Caco-2 (cell line): Measurements from ENCODE around the gene CLEC1B. TPM values are rescaled to one million over a fixed set of nuclear protein-coding genes. Genes with fewer than 3 reads are reported as not detected.

Experiments
- BruUV-seq: library from RNA; stranded (reverse); fragments of 400-500 nt; replicated peaks from 2 replicates; lab custom pipeline; 2021; lab: Mats Ljungman, UMichigan
- CTCF ChIA-PET: fragments of 300-600 bp; sonication (Branson Sonifier 250); formaldehyde crosslinking; loops from one replicate; lab custom pipeline; 2022; ENCODE audit warnings: antibody characterized with exemption; lab: Charles Lee
- POLR2A ChIA-PET: fragments of 300-600 bp; sonication (Branson Sonifier 250); formaldehyde crosslinking; loops from one replicate; lab custom pipeline; 2022; ENCODE audit warnings: antibody characterized with exemption; lab: Charles Lee
- DNase-seq, 2 experiments: peaks; one replicate each; pipeline versions ENCODE4 v3.0.0 to v3.0.0-alpha.2; 2020 to 2022
- H3K27me3 ChIP-seq: replicated peaks from 2 replicates; pipeline ENCODE4 v1.6.0; 2011; ENCODE audit warnings: low read length; ENCODE audit not compliant: control insufficient read depth, insufficient read depth
- H3K36me3 ChIP-seq: 2 replicates; pipeline ENCODE4 v1.5.1; 2011; ENCODE audit warnings: low read length; ENCODE audit not compliant: control insufficient read depth, insufficient read depth
- H3K4me1 ChIP-seq: fragments of 250-450 bp; sonication (Bioruptor Pico); 2 replicates; pipeline ENCODE4 v1.5.1; 2020; ENCODE audit warnings: mild to moderate bottlenecking
- H3K4me3 ChIP-seq: 2 replicates; pipeline ENCODE4 v1.5.1; 2011; ENCODE audit warnings: low read depth, mild to moderate bottlenecking, control low read depth, low read length
- H3K9me3 ChIP-seq: fragments of 250-450 bp; sonication (Bioruptor Pico); 2 replicates; pipeline ENCODE4 v1.5.1; 2020; ENCODE audit warnings: mild to moderate bottlenecking, moderate library complexity
- H3K27ac Mint-ChIP-seq: one replicate; pipeline ENCODE4 v1.8.0; 2022; ENCODE audit warnings: mixed read lengths; ENCODE audit not compliant: unreplicated experiment
- H3K27me3 Mint-ChIP-seq: one replicate; pipeline ENCODE4 v1.8.0; 2022; ENCODE audit warnings: mixed read lengths; ENCODE audit not compliant: insufficient read depth, unreplicated experiment
- H3K36me3 Mint-ChIP-seq: one replicate; pipeline ENCODE4 v1.8.0; 2022; ENCODE audit warnings: mild to moderate bottlenecking, mixed read lengths; ENCODE audit not compliant: insufficient read depth, unreplicated experiment
- H3K4me1 Mint-ChIP-seq: one replicate; pipeline ENCODE4 v1.8.0; 2022; ENCODE audit warnings: low read depth, mixed read lengths; ENCODE audit not compliant: unreplicated experiment
- H3K4me3 Mint-ChIP-seq: one replicate; pipeline ENCODE4 v1.8.0; 2022; ENCODE audit warnings: mild to moderate bottlenecking, moderate library complexity, mixed read lengths; ENCODE audit not compliant: unreplicated experiment
- H3K9me3 Mint-ChIP-seq: one replicate; pipeline ENCODE4 v1.8.0; 2022; ENCODE audit warnings: mixed read lengths; ENCODE audit not compliant: unreplicated experiment
- CTCF ChIP-seq, 2 experiments: fragments of 200-600 bp in 1 of 2; IDR thresholded peaks; 1 replicate in 1 of 2; 2 replicates in 1 of 2; pipeline versions ENCODE4 v1.5.1 to v1.8.0; 2011 to 2022; ENCODE audit warnings: antibody characterized with exemption in 1 of 2, control low read depth in 1 of 2, inconsistent platforms in 1 of 2, low read depth in 1 of 2, low read length in 1 of 2, mild to moderate bottlenecking in 1 of 2, moderate library complexity in 1 of 2; ENCODE audit not compliant: insufficient read depth in 1 of 2, severe bottlenecking in 1 of 2, unreplicated experiment in 1 of 2
- intact Hi-C: fragments of 100-400 bp; cut with micrococcal nuclease; formaldehyde crosslinking; loops from one replicate; pipeline ENCODE4 v1.10.0; 2022; ENCODE audit not compliant: unreplicated experiment
- total RNA-seq: library from RNA; stranded (reverse); gene quantifications from 2 replicates; pipeline ENCODE4 v1.2.3, GENCODE V29; 2022

The CLEC1B gene
- total RNA-seq, 1 experiment from 2014 or later: not detected

GRCh38 chr12:9971181-9971580 is 27.7 kb downstream of the CLEC1B start, which contains the start of gene CLEC12A:
CLEC12A (plus strand) TSS chr12:9971409; CDS start chr12:9971597, 188 bp downstream.
- no peaks in the 10 kb centered on the region for H3K27me3 ChIP-seq

GRCh38 chr12:9969673-9970072 is 29.2 kb downstream of the CLEC1B start:
- H3K9me3 ChIP-seq: no peaks in the 10 kb centered on the region
- Mint-ChIP-seq H3K9me3 (peaks cover 2% of the 10 kb centered on the region), H3K27ac (no peak overlapping the region), H3K4me1 (no peaks in the 10 kb centered on the region), H3K36me3 (no peaks in the 10 kb centered on the region), H3K27me3 (peaks cover 23% of the 10 kb centered on the region), H3K4me3 (no peak overlapping the region)
- no TSS peak for BruUV-seq
- ChIA-PET POLR2A (no interaction called here), CTCF (no interaction called here)
- H3K36me3 ChIP-seq: no peaks in the 10 kb centered on the region
- intact Hi-C loops: no loop called here
- no peaks in the 10 kb centered on the region for H3K4me1 ChIP-seq
- H3K27me3 ChIP-seq: no peaks in the 10 kb centered on the region
- H3K4me3 ChIP-seq: no peak overlapping the region
- no peak for DNase-seq
- no peak for TF ChIP-seq CTCF (IDR thresholded peaks at IDR 0.05; ENCODE audit: insufficient read depth in 1 of 2, low read depth in 1 of 2, low read length in 1 of 2, severe bottlenecking in 1 of 2, unreplicated experiment in 1 of 2)

More at GRCh38 chr12:9971181-9971580, 27.7 kb downstream of the CLEC1B start, which contains the start of gene CLEC12A:
- DNase-seq: no peak
- Mint-ChIP-seq H3K4me1 (no peaks in the 10 kb centered on the region), H3K27me3 (peaks cover 23% of the 10 kb centered on the region), H3K4me3 (no peak within 1 kb of the TSS), H3K36me3 (no peaks in the 10 kb centered on the region), H3K27ac (no peak within 1 kb of the TSS), H3K9me3 (peaks cover 13% of the 10 kb centered on the region)
- intact Hi-C loops: no loop called here
- Histone ChIP-seq H3K4me3 (no peak within 1 kb of the TSS), H3K9me3 (peaks cover 8% of the 10 kb centered on the region; the same call in 1 of the 2 replicates), H3K4me1 (no peaks in the 10 kb centered on the region), H3K36me3 (no peaks in the 10 kb centered on the region)
- ChIA-PET POLR2A (no interaction called here), CTCF (no interaction called here)
- TF ChIP-seq CTCF (IDR thresholded peaks at IDR 0.05; ENCODE audit: insufficient read depth in 1 of 2, low read depth in 1 of 2, low read length in 1 of 2, severe bottlenecking in 1 of 2, unreplicated experiment in 1 of 2): no peak
- BruUV-seq: no TSS peak

- no TSS peak for BruUV-seq
- Histone ChIP-seq H3K36me3 (no peaks in the 10 kb centered on the region), H3K27me3 (no peaks in the 10 kb centered on the region), H3K4me1 (no peaks in the 10 kb centered on the region; the same call in 1 of the 2 replicates), H3K9me3 (no peaks in the 10 kb centered on the region), H3K4me3 (no peak overlapping the region)
- H3K9me3 Mint-ChIP-seq: no peaks in the 10 kb centered on the region
- H3K4me3 Mint-ChIP-seq: no peak overlapping the region
- H3K27ac Mint-ChIP-seq: no peak overlapping the region
- CTCF ChIA-PET: no interaction called here
- intact Hi-C loops: no loop called here
- H3K4me1 Mint-ChIP-seq: no peaks in the 10 kb centered on the region
- no peak for TF ChIP-seq CTCF (IDR thresholded peaks at IDR 0.05; ENCODE audit: insufficient read depth in 1 of 2, low read depth in 1 of 2, low read length in 1 of 2, severe bottlenecking in 1 of 2, unreplicated experiment in 1 of 2)
- peaks cover 2% of the 10 kb centered on the region for H3K27me3 Mint-ChIP-seq
- DNase-seq: no peak
- POLR2A ChIA-PET: no interaction called here
- H3K36me3 Mint-ChIP-seq: no peaks in the 10 kb centered on the region
Measured at GRCh38 chr12:9961901-9962300, 37.0 kb downstream of the CLEC1B start.
